Retinal pigment epithelial cell (primary cell): ENCODE measurements around the gene FYTTD1.

Experiments used
- DNase-seq: peaks from one replicate; pipeline ENCODE4 v3.0.0-alpha.2; 2010; ENCODE audit warnings: low read depth
- H3K4me3 ChIP-seq: 2 replicates; pipeline ENCODE4 v1.5.1; 2011; ENCODE audit warnings: mild to moderate bottlenecking, low read length, control low read depth, moderate library complexity
- TF ChIP-seq, protein P1 (sequence below): conservative IDR thresholded peaks from 2 replicates; pipeline ENCODE4 v1.5.1; 2011; ENCODE audit warnings: low read depth, low read length, control low read depth, inconsistent platforms

Gene FYTTD1

DNA sequence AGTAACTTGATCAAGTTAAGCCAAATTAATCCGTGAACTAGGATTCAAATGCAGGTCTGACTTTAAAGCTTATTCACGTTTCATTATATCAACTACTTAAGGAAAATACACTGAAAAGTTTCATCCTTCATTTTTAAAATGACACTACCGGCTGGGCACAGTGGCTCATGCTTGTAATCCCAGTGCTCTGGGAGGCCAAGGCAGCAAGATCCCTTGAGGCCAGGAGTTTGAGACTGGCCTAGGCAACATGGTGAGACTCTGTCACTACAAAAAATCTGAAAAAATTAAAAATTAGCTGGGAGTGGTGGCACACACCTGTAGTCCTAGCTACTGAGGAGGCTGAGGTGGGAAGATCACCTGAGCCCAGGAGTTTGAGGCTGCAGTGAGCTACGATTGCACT, 16.6 kb upstream of the FYTTD1 start:
- DNase-seq = no peak

DNA sequence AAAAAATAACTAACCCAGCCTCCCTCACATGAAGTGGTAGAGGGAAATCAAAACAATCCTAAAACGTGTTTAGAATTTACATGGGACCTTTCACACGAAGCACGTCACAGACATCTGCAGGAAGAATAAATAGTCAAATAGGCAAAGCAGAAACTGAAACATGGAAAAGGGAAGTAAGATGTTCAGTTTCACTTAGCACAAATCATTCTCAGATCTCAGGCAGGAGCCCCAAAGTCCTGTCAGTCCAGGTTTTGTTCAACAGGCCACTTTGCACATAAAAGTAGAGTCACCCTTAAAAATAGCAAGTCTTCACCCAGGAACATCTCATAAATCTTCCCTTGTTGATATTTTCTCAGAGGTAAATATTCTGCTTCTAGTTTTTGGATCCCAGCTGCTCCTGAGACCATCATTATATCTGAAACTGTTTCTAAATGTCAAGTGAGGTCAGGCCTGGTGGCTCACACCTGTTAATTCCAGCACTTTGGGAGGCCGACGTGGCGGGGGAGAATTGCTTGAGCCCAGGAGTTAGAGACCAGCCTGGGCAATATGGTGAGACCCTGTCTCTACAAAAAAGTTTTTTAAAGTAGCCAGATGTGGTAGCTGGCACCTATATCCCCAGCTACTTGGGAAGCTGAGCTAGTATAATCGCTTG, 14.9 kb upstream of the FYTTD1 start:
- H3K4me3 ChIP-seq = no peak overlapping the region
- TF ChIP-seq, protein P1, sequence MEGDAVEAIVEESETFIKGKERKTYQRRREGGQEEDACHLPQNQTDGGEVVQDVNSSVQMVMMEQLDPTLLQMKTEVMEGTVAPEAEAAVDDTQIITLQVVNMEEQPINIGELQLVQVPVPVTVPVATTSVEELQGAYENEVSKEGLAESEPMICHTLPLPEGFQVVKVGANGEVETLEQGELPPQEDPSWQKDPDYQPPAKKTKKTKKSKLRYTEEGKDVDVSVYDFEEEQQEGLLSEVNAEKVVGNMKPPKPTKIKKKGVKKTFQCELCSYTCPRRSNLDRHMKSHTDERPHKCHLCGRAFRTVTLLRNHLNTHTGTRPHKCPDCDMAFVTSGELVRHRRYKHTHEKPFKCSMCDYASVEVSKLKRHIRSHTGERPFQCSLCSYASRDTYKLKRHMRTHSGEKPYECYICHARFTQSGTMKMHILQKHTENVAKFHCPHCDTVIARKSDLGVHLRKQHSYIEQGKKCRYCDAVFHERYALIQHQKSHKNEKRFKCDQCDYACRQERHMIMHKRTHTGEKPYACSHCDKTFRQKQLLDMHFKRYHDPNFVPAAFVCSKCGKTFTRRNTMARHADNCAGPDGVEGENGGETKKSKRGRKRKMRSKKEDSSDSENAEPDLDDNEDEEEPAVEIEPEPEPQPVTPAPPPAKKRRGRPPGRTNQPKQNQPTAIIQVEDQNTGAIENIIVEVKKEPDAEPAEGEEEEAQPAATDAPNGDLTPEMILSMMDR = no peak
- DNase-seq = no peak

More for the DNA sequence above, 16.6 kb upstream of the FYTTD1 start:
- H3K4me3 ChIP-seq = no peak overlapping the region
- TF ChIP-seq, protein P1 = no peak

DNA sequence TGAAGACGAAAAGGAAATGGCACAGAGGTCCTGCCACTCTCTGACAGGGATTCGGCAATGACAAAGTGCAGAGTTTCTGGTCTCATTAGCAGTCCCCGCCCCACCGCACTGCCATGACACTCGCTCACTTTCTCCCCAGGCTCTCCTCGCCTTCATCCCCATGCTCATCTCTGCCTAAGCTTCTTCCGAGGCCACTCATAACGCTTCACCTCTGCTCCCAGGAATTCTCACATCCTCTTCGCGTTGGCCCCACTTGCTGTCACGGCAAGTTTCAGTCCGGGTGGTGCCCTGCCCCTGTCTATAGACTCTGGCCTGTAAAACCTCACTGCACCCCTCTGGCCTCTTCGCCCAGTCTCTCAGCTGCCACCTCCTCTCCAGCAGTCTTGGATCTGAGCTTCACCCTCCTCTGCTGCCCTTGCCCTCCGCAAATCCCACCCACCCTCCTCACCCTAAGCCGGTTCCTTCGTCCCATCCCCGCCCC, 13.6 kb upstream of the FYTTD1 start:
- TF ChIP-seq, protein P1 = no peak
- DNase-seq = no peak

DNA sequence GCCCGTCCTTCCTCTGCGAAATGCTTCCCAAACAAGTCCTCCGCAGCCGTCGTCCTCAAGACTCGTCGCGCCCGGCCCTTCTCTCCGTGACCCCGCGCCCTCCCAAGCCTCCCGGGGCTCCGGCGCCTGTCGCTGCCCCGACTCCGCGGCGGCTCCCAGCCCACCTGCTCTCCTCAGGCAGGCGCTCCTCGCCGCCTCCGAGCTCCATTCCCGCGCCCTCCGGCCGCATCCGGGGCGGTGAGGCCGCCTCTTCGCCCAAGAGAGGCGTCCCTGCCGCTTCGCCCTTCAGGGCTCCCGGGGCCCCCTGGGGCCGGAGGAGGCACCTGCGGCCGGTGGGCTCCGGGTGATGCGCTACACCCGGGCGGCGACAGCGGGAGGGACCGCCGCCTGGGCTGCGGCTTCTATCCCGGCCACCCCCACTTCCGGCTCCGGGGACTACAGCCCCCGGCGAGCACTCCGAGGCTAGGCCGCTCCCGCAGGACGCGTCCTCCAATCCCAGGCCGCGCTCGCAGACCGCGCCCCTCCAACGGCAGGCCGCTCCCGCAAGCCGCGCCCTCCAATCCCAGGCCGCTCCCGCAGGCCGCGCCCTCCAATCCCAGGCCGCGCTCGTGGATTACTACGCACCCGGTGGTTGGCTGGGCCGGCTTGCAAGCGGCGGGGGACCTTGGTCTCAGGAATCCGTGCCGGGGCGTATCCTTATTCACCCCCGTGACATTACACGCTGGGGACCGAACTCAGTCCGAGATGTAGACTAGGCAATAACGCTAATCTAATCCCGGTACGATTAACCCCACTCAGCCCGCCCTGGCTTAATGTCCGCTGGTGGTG, 13.0 kb upstream of the FYTTD1 start, which contains the start of gene RUBCN:
TSS of gene RUBCN (minus strand) at position 414 of the 828 bp plus-strand sequence. CDS start at position 229, 185 bp downstream.
- DNase-seq = peak; percentile 85
- TF ChIP-seq, protein P1 = no peak
- peak within 1 kb of the TSS; percentile 76 for H3K4me3 ChIP-seq

More for the DNA sequence above, 13.6 kb upstream of the FYTTD1 start:
- peak overlapping the region; percentile 76 for H3K4me3 ChIP-seq

DNA sequence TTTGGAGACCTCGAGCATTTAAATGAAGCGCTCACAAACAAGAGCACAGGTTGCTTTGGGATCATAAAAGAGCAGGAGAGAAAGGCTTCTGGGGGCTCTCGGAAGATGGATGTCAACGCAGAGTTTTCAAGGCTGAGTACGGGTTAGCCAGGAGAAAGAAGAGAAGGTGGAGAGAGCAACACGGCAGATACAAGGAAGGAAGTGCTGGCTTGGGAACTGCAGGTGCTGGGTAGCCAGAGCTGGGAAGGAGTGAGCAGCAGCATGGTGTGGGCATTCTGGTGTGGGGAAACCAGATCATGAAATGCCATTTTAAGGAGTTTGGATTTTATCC, 12.4 kb upstream of the FYTTD1 start:
- peak overlapping the region; percentile 60 for H3K4me3 ChIP-seq
- TF ChIP-seq, protein P1 = no peak
- no peak for DNase-seq

DNA sequence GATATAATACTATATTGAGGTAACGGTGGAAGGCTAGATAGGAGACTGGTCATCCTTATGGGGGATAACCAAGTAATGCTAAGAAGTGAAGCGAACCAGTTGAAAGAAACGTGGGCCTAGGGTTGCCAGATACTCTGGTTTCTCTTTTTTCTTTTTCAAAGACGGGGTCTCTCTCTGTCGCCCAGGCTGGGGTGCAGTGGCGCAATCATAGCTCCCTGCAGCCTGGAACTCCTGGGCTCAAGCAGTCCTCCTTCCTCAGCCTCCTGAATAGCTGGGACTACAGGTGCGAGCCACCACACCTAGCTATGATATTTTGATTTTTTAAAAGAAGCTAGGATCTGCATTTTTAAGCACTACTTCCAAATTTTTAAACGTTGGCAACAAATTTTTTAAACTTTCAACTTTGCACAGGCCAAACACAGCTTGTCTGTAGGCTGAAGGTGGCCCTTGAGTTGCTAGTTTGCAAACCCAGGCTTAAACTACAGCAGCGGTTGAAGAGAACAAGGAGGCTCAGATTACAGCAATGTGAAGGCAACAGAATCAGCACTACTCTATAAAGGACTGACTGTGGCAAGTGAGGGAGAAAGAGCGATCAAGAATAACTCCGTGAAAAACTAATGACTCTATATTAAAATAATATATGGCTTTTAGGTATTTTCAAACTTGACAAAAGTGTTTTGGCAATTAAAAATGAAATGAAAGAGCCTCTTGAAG, 11.8 kb upstream of the FYTTD1 start:
- no peak for DNase-seq
- peak overlapping the region; percentile 60 for H3K4me3 ChIP-seq
- TF ChIP-seq, protein P1 = no peak
